ENCODE results near the gene HCRTR1.

- no peak for TF ChIP-seq CHD1 (IDR thresholded peaks at IDR 0.05; ENCODE audit: low read depth, low read length)
- no peak for TF ChIP-seq MAX (IDR thresholded peaks at IDR 0.05)
- no peak for TF ChIP-seq SP1 (IDR thresholded peaks at IDR 0.05; ENCODE audit: low read depth, low read length)
- TF ChIP-seq, protein P1, sequence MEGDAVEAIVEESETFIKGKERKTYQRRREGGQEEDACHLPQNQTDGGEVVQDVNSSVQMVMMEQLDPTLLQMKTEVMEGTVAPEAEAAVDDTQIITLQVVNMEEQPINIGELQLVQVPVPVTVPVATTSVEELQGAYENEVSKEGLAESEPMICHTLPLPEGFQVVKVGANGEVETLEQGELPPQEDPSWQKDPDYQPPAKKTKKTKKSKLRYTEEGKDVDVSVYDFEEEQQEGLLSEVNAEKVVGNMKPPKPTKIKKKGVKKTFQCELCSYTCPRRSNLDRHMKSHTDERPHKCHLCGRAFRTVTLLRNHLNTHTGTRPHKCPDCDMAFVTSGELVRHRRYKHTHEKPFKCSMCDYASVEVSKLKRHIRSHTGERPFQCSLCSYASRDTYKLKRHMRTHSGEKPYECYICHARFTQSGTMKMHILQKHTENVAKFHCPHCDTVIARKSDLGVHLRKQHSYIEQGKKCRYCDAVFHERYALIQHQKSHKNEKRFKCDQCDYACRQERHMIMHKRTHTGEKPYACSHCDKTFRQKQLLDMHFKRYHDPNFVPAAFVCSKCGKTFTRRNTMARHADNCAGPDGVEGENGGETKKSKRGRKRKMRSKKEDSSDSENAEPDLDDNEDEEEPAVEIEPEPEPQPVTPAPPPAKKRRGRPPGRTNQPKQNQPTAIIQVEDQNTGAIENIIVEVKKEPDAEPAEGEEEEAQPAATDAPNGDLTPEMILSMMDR (IDR thresholded peaks at IDR 0.05; ENCODE audit: control extremely low read depth in 1 of 3, insufficient read depth in 1 of 3, low read depth in 1 of 3, low read length in 3 of 3) = no peak
- no peak for TF ChIP-seq EP300 (IDR thresholded peaks at IDR 0.05; ENCODE audit: borderline replicate concordance in 1 of 2, low read depth in 2 of 2, low read length in 2 of 2)
These were observed 18.5 kb upstream of the HCRTR1 start for GRCh38 chr1:31598980-31599379.
